ENCODE measurements around the gene ZNF584. TPM values are rescaled to one million over a fixed set of nuclear protein-coding genes. Genes with fewer than 3 reads are reported as not detected.
"Not testable (repeated sequence)": the region's sequence is repeated elsewhere in the genome, so short reads cannot be mapped to it uniquely, and the experiment has no call there.

ZNF584 gene
- total and polyA plus RNA-seq, 4 experiments from 2014 or later: 6.6 to 10.7 (median 9.7) TPM

DNA sequence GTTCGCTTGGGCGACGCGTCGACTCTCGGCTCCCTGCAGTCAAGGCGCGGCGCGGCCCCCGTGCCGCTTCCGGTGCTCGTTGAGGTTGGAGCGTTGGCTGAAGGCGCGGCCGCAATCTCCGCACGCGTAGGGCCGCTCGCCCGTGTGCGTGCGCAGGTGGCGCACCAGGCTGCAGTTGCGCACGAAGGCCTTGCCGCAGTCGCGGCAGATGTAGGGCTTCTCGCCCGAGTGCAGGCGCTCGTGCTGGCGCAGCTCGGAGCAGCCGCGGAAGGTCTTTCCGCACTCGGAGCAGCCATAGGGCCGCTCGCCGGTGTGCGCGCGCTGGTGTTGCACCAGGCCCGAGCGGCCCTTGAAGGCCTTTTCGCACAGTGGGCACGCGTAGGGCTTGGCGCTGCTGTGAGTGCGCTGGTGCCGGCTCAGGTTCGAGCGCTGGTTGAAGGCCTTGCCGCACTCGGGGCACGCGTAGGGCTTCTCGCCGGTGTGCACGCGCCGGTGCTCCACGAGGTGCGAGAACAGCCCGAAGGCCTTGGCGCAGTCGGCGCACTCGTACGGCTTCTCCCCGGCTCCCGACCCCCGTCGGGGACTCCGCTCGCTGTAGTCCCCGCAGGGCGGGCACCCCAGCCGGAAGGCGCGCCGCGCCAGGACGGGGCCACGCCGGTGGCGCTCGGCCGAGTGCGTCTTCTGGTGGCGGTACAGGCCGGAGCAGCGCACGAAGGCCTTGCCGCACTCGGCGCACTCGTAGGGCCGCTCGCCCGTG lies 40.6 kb upstream of the ZNF584 start:
- ChIA-PET CTCF (ENCODE audit: partially characterized antibody) (no interaction called here), POLR2A (ENCODE audit: partially characterized antibody) (no interaction called here)
- intact Hi-C loops (cut with micrococcal nuclease): no loop called here
- Histone ChIP-seq H3K9me3 (ENCODE audit: control insufficient read depth in 1 of 2, low read length in 2 of 2) (no peaks in the 10 kb centered on the region), H3K4me1 (ENCODE audit: insufficient read depth, low read length) (no peaks in the 10 kb centered on the region), H3K27ac (ENCODE audit: low read depth, low read length) (no peak overlapping the region), H3K27me3 (ENCODE audit: insufficient read depth, low read length) (no peaks in the 10 kb centered on the region), H3K36me3 (ENCODE audit: insufficient read depth, low read length) (no peaks in the 10 kb centered on the region), H3K4me3 (ENCODE audit: low read length in 2 of 2) (no peak overlapping the region)
- Mint-ChIP-seq H3K27ac (no peak overlapping the region), H3K4me3 (no peak overlapping the region), H3K27me3 (no peaks in the 10 kb centered on the region), H3K36me3 (peaks cover 0 to 3% of the 10 kb centered on the region in 2 donors), H3K9me3 (no peaks in the 10 kb centered on the region), H3K4me1 (peaks cover 1 to 3% (median 2%) of the 10 kb centered on the region in 4 donors)
- no peak for DNase-seq

DNA sequence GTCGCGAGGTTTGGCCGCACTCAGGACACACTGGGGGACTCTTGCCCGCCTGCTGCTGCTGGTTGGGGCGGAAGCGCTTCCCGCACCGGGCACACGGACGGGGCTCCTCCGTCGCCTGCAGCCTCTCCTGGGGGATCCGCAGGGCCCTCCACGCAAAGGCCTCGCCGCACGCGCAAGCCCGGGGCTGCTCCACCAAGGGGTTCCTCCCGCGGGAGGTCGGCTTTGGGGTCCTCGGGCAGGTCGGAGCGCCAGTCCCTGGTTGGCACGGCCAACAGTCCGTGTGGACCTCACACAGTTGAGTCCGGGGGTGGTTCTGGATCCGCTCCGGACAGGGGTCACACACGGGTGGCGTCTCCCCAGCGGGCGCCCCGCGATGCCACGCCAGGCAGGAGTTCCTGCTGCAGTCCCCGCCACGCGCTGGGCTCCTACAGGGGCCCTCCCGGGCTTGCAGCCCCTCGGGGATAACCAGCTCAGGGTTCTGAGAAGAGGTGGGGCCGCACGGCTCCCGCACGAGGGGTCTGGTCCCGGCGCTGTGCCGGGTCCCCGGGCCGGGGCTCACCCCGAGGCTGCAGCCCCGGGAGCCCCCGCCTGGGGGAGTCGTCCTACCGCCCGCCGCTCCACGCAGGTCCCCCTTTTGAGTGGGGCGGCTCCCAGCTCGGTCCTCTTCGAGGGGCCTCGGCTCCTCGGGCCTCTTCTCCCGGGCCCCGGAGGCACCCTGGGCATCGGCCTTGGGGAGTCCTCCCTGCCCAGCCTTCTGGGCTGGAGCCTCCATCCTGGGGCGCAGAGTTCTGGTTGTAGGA lies 39.7 kb upstream of the ZNF584 start:
- H3K36me3 ChIP-seq (ENCODE audit: insufficient read depth, low read length): no peaks in the 10 kb centered on the region
- ChIA-PET CTCF (ENCODE audit: partially characterized antibody) (no interaction called here), POLR2A (ENCODE audit: partially characterized antibody) (no interaction called here)
- intact Hi-C loops (cut with micrococcal nuclease): no loop called here
- no peaks in the 10 kb centered on the region for H3K27me3 ChIP-seq (ENCODE audit: insufficient read depth, low read length)
- H3K9me3 Mint-ChIP-seq: no peaks in the 10 kb centered on the region
- H3K27ac ChIP-seq (ENCODE audit: low read depth, low read length): no peak overlapping the region
- no peak for DNase-seq
- no peaks in the 10 kb centered on the region for H3K9me3 ChIP-seq (ENCODE audit: control insufficient read depth in 1 of 2, low read length in 2 of 2)
- no peak overlapping the region for H3K4me3 Mint-ChIP-seq
- peaks cover 0 to 3% (median 1%) of the 10 kb centered on the region in 4 donors for H3K4me1 Mint-ChIP-seq
- no peak overlapping the region for H3K27ac Mint-ChIP-seq
- H3K4me1 ChIP-seq (ENCODE audit: insufficient read depth, low read length): no peaks in the 10 kb centered on the region
- peaks cover 0 to 3% of the 10 kb centered on the region in 2 donors for H3K36me3 Mint-ChIP-seq
- no peaks in the 10 kb centered on the region for H3K27me3 Mint-ChIP-seq
- no peak overlapping the region for H3K4me3 ChIP-seq (ENCODE audit: low read length in 2 of 2)

DNA sequence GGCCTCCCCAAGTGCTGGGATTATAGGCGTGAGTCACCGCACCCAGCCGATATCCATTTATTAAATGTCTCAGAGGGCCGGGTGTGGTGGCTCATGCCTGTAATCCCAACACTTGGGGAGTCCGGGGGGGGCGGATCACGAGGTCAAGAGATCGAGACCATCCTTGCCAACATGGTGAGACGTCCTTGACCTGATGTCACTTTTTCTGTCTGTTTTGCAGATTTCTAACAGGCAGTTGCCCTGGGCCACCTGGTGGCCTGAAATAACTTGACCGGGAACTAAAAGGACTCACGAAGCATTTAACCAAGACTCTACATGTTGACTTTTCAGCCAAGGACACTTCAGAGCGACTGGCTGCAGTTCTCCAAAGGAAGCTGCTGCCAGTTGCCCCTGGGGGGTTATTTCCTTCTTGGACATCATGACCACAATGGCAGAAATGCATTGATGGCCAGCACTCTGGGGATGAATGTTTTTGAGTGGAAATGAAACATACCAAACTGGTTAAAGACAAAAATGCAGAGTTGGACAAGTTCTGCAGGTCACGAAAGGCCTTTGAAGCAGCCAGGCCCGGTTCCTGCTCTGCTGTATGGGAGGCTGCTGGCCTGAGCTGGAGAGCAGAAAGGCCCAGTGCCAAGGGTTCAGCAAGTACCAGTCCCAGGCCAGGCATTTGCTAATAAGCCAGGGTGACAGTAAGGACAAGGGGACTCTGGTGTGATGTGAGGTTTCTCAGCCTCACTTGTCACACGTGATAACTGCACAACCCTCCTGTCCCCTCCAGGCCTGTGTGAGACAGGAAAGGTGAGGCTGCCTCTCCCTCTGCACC lies 35.9 kb upstream of the ZNF584 start:
- H3K4me1 Mint-ChIP-seq: peaks cover 0 to 3% (median 1%) of the 10 kb centered on the region in 4 donors
- Histone ChIP-seq H3K27ac (ENCODE audit: low read depth, low read length) (no peak overlapping the region), H3K36me3 (ENCODE audit: insufficient read depth, low read length) (no peaks in the 10 kb centered on the region), H3K27me3 (ENCODE audit: insufficient read depth, low read length) (no peaks in the 10 kb centered on the region), H3K4me1 (ENCODE audit: insufficient read depth, low read length) (no peaks in the 10 kb centered on the region), H3K4me3 (ENCODE audit: low read length in 2 of 2) (no peak overlapping the region), H3K9me3 (ENCODE audit: control insufficient read depth in 1 of 2, low read length in 2 of 2) (no peaks in the 10 kb centered on the region)
- POLR2A ChIA-PET (ENCODE audit: partially characterized antibody): interaction anchor here (0.9 kb wide), 1 partner anchor 10 kb away, joined by 3 read pairs; no protein-coding TSS in a partner anchor
- no peaks in the 10 kb centered on the region for H3K27me3 Mint-ChIP-seq
- peaks cover 0 to 3% of the 10 kb centered on the region in 2 donors for H3K36me3 Mint-ChIP-seq
- H3K9me3 Mint-ChIP-seq: no peaks in the 10 kb centered on the region
- intact Hi-C loops (cut with micrococcal nuclease): no loop called here
- CTCF ChIA-PET (ENCODE audit: partially characterized antibody): interaction anchor here (1.3 kb wide), 1 partner anchor 36 kb away, joined by 3 read pairs; the partner anchor contains the start of gene ZNF584
- H3K27ac Mint-ChIP-seq: no peak overlapping the region
- no peak overlapping the region for H3K4me3 Mint-ChIP-seq
- no peak for DNase-seq

DNA sequence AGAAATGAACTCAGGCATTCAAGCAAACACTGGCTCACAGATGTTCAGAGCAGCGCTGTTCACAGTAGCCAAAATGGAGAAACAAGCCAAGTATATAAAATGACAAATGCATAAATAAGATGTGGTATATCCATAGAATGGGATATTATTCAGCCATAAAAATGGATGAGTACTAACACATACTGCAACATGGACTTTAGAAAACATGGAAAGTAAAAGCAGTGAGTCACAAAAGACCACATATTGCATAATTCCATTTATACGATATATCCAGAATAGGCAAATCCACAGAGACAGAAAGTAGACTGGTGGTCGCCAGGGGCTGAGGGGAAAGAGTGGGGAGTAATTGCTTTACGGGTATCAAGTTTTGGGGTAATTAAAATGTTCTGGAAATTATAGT lies 34.2 kb upstream of the ZNF584 start:
- Mint-ChIP-seq H3K27ac (peak overlapping the region in 1 of 7 donors; percentile 12), H3K4me1 (peaks cover 0 to 4% (median 3%) of the 10 kb centered on the region in 4 donors), H3K4me3 (no peak overlapping the region), H3K9me3 (no peaks in the 10 kb centered on the region), H3K36me3 (peaks cover 0 to 3% of the 10 kb centered on the region in 2 donors), H3K27me3 (no peaks in the 10 kb centered on the region)
- CTCF ChIA-PET (ENCODE audit: partially characterized antibody): interaction anchor here (1.2 kb wide), 1 partner anchor 12 kb away, joined by 3 read pairs; the partner anchor contains the start of gene ZNF497
- intact Hi-C loops (cut with micrococcal nuclease): no loop called here
- H3K9me3 ChIP-seq (ENCODE audit: control insufficient read depth in 1 of 2, low read length in 2 of 2): no peaks in the 10 kb centered on the region
- H3K27me3 ChIP-seq (ENCODE audit: insufficient read depth, low read length): no peaks in the 10 kb centered on the region
- H3K4me3 ChIP-seq (ENCODE audit: low read length in 2 of 2): no peak overlapping the region
- H3K36me3 ChIP-seq (ENCODE audit: insufficient read depth, low read length): no peaks in the 10 kb centered on the region
- H3K4me1 ChIP-seq (ENCODE audit: insufficient read depth, low read length): no peaks in the 10 kb centered on the region
- H3K27ac ChIP-seq (ENCODE audit: low read depth, low read length): no peak overlapping the region
- POLR2A ChIA-PET (ENCODE audit: partially characterized antibody): interaction anchor here (1.1 kb wide), 2 partner anchors 12 to 18 kb away, joined by 4 read pairs; no protein-coding TSS in a partner anchor
- DNase-seq: no peak

DNA sequence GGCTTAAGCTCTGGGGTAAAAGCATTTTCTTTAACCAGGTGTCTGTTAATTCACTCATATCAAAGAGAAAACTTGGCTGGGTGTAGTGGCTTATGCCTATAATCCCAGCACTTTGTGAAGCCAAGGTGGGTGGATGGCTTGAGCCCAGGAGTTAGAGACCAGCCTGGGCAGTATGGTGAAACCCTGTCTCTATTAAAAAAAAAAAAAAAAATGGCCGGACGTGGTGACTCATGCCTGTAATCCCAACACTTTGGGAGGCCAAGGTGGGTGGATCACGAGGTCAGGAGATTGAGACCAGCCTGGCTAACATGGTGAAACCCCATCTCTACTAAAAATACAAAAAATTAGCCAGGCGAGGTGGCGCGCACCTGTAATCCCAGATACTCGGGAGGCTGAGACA lies 31.7 kb upstream of the ZNF584 start:
- H3K27ac ChIP-seq (ENCODE audit: low read depth, low read length); H3K9me3 ChIP-seq (ENCODE audit: control insufficient read depth in 1 of 2, low read length in 2 of 2); H3K4me3 ChIP-seq (ENCODE audit: low read length in 2 of 2); intact Hi-C loops (cut with micrococcal nuclease); H3K9me3 Mint-ChIP-seq; CTCF ChIA-PET (ENCODE audit: partially characterized antibody); H3K27me3 ChIP-seq (ENCODE audit: insufficient read depth, low read length); POLR2A ChIA-PET (ENCODE audit: partially characterized antibody); H3K27me3 Mint-ChIP-seq; H3K27ac Mint-ChIP-seq; H3K36me3 ChIP-seq (ENCODE audit: insufficient read depth, low read length); H3K4me3 Mint-ChIP-seq; H3K36me3 Mint-ChIP-seq; DNase-seq: not testable (repeated sequence)
- peaks cover 10 to 21% (median 16%) of the 10 kb centered on the region in 4 donors for H3K4me1 Mint-ChIP-seq
- peaks cover 12% of the 10 kb centered on the region for H3K4me1 ChIP-seq (ENCODE audit: insufficient read depth, low read length)

DNA sequence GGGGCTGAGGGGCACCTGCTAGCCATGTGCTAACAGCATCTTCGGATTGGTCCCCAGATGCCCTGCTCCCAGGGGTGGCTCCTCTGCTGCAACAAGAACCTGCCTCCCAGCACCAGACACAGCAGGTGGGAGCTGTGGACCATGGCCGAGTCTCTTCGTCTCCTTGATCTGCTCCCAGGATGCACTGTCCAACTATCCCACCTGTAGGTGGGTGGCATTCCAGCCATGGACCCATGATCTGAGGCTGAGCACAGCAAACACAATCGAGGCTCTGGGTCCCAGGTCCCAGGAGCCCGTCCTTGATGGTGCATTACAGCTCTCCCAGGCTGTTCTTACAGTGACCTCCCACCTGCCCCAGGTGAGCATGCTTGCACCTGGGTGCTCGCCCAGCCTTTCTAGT lies 29.2 kb upstream of the ZNF584 start:
- Mint-ChIP-seq H3K27ac (peak overlapping the region; percentile 42 to 98 (median 96)), H3K4me3 (peak overlapping the region in 7 of 8 donors; percentile 91 to 97 (median 95)), H3K9me3 (peaks cover 0 to 2% (median 0%) of the 10 kb centered on the region in 8 donors), H3K4me1 (peaks cover 15 to 32% (median 21%) of the 10 kb centered on the region in 4 donors), H3K27me3 (no peaks in the 10 kb centered on the region), H3K36me3 (peaks cover 0 to 4% of the 10 kb centered on the region in 2 donors)
- no peaks in the 10 kb centered on the region for H3K9me3 ChIP-seq (ENCODE audit: control insufficient read depth in 1 of 2, low read length in 2 of 2)
- peak overlapping the region; percentile 89 for H3K27ac ChIP-seq (ENCODE audit: low read depth, low read length)
- H3K4me3 ChIP-seq (ENCODE audit: low read length in 2 of 2): no peak overlapping the region
- POLR2A ChIA-PET (ENCODE audit: partially characterized antibody): interaction anchor here (0.9 to 3.6 kb wide), 4 partner anchors 16 to 61 kb away, joined by 3 to 44 read pairs (median 4); partner anchors contain the start of genes ZNF132 and ZNF497
- H3K4me1 ChIP-seq (ENCODE audit: insufficient read depth, low read length): peaks cover 20% of the 10 kb centered on the region
- intact Hi-C loops (cut with micrococcal nuclease): no loop called here
- no peak for DNase-seq
- no peaks in the 10 kb centered on the region for H3K36me3 ChIP-seq (ENCODE audit: insufficient read depth, low read length)
- CTCF ChIA-PET (ENCODE audit: partially characterized antibody): no interaction called here
- no peaks in the 10 kb centered on the region for H3K27me3 ChIP-seq (ENCODE audit: insufficient read depth, low read length)

All from CD4-positive, alpha-beta memory T cell (primary cell).